DLD1 (cell line): ENCODE results near the gene ZNF503.
"Not testable (repeated sequence)": the region's sequence is repeated elsewhere in the genome, so short reads cannot be mapped to it uniquely, and the experiment has no call there.

Experiments used
- in situ Hi-C: cut with HindIII; loops from 2 replicates; pipeline ENCODE4 v1.10.0; 2017; ENCODE audit warnings: low sequenced_read_pairs

Gene ZNF503

GRCh38 chr10:75395932-75396630 lies 5.5 kb downstream of the ZNF503 start:
- in situ Hi-C loops, result no loop called here

- in situ Hi-C loops, result no loop called here
Observed at GRCh38 chr10:75395066-75395931, 6.3 kb downstream of the ZNF503 start.

- in situ Hi-C loops, result no loop called here
Observed at GRCh38 chr10:75394221-75394620, 7.3 kb downstream of the ZNF503 start.

GRCh38 chr10:75392744-75393143 lies 8.8 kb downstream of the ZNF503 start:
- in situ Hi-C loops, result no loop called here

- in situ Hi-C loops, result no loop called here
Observed at GRCh38 chr10:75392271-75392670, 9.3 kb downstream of the ZNF503 start.

GRCh38 chr10:75390178-75390577 lies 11.4 kb downstream of the ZNF503 start:
- in situ Hi-C loops, result no loop called here

- in situ Hi-C loops, result no loop called here
Observed at GRCh38 chr10:75388082-75388481, 13.5 kb downstream of the ZNF503 start.

- in situ Hi-C loops, result no loop called here
Observed at GRCh38 chr10:75386128-75386527, 15.4 kb downstream of the ZNF503 start.

- in situ Hi-C loops, result no loop called here
Observed at GRCh38 chr10:75379817-75380216, 21.7 kb downstream of the ZNF503 start.

GRCh38 chr10:75379212-75379724 lies 22.3 kb downstream of the ZNF503 start:
- in situ Hi-C loops, result no loop called here

- in situ Hi-C loops, result no loop called here
Observed at GRCh38 chr10:75378379-75378778, 23.2 kb downstream of the ZNF503 start.

GRCh38 chr10:75377869-75378268 lies 23.7 kb downstream of the ZNF503 start:
- in situ Hi-C loops, result no loop called here

GRCh38 chr10:75375838-75376237 lies 25.7 kb downstream of the ZNF503 start:
- in situ Hi-C loops, result no loop called here

GRCh38 chr10:75371010-75371409 lies 30.6 kb downstream of the ZNF503 start:
- in situ Hi-C loops, result no loop called here

- in situ Hi-C loops, result not testable (repeated sequence)
Observed at GRCh38 chr10:75369838-75370237, 31.7 kb downstream of the ZNF503 start.

- in situ Hi-C loops, result no loop called here
Observed at GRCh38 chr10:75367901-75368300, 33.7 kb downstream of the ZNF503 start.

GRCh38 chr10:75367021-75367487 lies 34.5 kb downstream of the ZNF503 start:
- in situ Hi-C loops, result no loop called here

- in situ Hi-C loops, result no loop called here
Observed at GRCh38 chr10:75363431-75363830, 38.1 kb downstream of the ZNF503 start.

GRCh38 chr10:75359876-75360275 lies 41.7 kb downstream of the ZNF503 start:
- in situ Hi-C loops, result not testable (repeated sequence)

GRCh38 chr10:75358835-75359421 lies 42.6 kb downstream of the ZNF503 start:
- in situ Hi-C loops, result no loop called here

- in situ Hi-C loops, result no loop called here
Observed at GRCh38 chr10:75358132-75358531, 43.4 kb downstream of the ZNF503 start.
